Liver (tissue), 3 donors: ENCODE measurements around the gene RTN4RL1.

Source experiments
- JUND ChIP-seq, 2 donors: IDR thresholded peaks; 2 replicates each; pipeline ENCODE4 v1.6.1; 2016; ENCODE audit warnings: antibody characterized with exemption in 2 of 2
- RAD21 ChIP-seq, 2 donors: IDR thresholded peaks; 2 replicates each; pipeline ENCODE4 v1.6.1; 2016; ENCODE audit warnings: antibody characterized with exemption in 2 of 2, mild to moderate bottlenecking in 2 of 2
- TF ChIP-seq, protein P1 (sequence below): fragments of 150-350 bp; IDR thresholded peaks from 2 replicates; pipeline ENCODE4 v1.5.1; 2017; ENCODE audit warnings: improper control_type of control experiment, low read depth, low read length; ENCODE audit not compliant: missing input control
- donor health status: healthy.
- donor health status: healthy.

DNA sequence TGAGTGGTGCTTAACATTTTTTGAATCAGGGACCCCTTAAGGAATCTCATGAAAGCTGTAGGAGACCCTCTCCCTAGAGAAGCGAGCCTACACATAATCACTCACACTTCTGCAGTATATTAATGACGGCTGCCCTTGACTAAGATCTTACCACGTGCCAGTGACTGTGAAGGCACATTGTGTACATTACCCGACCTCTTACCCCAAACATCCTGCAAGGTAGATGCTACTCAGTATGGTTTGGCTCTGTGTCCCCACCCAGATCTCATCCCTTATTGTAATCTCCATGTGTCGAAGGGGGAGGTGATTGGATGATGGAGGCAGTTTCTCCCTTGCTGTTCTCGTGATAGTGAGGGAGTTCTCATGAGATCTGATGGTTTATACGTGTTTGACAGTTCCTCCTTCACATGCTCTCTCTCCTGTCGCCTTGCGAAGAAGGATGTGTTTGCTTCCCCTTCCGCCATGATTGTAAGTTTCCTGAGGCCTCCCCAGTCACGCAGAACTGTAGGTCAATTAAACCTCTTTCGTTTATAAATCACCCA lies 54.2 kb downstream of the RTN4RL1 start:
- TF ChIP-seq RAD21 (IDR thresholded peaks at IDR 0.05) (no peak), JUND (IDR thresholded peaks at IDR 0.05) (no peak)
- TF ChIP-seq, protein P1, sequence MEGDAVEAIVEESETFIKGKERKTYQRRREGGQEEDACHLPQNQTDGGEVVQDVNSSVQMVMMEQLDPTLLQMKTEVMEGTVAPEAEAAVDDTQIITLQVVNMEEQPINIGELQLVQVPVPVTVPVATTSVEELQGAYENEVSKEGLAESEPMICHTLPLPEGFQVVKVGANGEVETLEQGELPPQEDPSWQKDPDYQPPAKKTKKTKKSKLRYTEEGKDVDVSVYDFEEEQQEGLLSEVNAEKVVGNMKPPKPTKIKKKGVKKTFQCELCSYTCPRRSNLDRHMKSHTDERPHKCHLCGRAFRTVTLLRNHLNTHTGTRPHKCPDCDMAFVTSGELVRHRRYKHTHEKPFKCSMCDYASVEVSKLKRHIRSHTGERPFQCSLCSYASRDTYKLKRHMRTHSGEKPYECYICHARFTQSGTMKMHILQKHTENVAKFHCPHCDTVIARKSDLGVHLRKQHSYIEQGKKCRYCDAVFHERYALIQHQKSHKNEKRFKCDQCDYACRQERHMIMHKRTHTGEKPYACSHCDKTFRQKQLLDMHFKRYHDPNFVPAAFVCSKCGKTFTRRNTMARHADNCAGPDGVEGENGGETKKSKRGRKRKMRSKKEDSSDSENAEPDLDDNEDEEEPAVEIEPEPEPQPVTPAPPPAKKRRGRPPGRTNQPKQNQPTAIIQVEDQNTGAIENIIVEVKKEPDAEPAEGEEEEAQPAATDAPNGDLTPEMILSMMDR, result no peak
